ENCODE results near the gene TBC1D2. TPM values are rescaled to one million over a fixed set of nuclear protein-coding genes. Genes with fewer than 3 reads are reported as not detected.

The TBC1D2 gene
- total and polyA plus RNA-seq, 5 donors from 2014 or later, result 8.2 to 11.5 (median 10.1) TPM

Other genes starting within 250 kb of the TBC1D2 start
- 51.4 TPM for gene NANS, start 198.9 kb downstream of the TBC1D2 start, total RNA-seq
- 10 to 100 TPM; 34.4 to 44.7 (median 36.4) TPM for gene NANS, start 198.9 kb downstream of the TBC1D2 start, polyA plus RNA-seq
- gene TRIM14, start 136.4 kb downstream of the TBC1D2 start, total RNA-seq, result 120 TPM
- gene TRIM14, start 136.4 kb downstream of the TBC1D2 start, polyA plus RNA-seq, result 10 to 100 TPM; 65.2 to 94.0 (median 73.7) TPM
- 27.0 TPM for gene CORO2A, start 63.0 kb downstream of the TBC1D2 start, total RNA-seq
- 10 to 100 TPM; 13.4 to 16.7 (median 14.0) TPM for gene CORO2A, start 63.0 kb downstream of the TBC1D2 start, polyA plus RNA-seq